ENCODE data around the gene PRM2.

GRCh38 chr16:11232302-11232851, 43.9 kb downstream of the PRM2 start:
- TF ChIP-seq, protein P1, sequence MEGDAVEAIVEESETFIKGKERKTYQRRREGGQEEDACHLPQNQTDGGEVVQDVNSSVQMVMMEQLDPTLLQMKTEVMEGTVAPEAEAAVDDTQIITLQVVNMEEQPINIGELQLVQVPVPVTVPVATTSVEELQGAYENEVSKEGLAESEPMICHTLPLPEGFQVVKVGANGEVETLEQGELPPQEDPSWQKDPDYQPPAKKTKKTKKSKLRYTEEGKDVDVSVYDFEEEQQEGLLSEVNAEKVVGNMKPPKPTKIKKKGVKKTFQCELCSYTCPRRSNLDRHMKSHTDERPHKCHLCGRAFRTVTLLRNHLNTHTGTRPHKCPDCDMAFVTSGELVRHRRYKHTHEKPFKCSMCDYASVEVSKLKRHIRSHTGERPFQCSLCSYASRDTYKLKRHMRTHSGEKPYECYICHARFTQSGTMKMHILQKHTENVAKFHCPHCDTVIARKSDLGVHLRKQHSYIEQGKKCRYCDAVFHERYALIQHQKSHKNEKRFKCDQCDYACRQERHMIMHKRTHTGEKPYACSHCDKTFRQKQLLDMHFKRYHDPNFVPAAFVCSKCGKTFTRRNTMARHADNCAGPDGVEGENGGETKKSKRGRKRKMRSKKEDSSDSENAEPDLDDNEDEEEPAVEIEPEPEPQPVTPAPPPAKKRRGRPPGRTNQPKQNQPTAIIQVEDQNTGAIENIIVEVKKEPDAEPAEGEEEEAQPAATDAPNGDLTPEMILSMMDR (IDR thresholded peaks at IDR 0.05), result no peak
- TF ChIP-seq RCOR1 (IDR thresholded peaks at IDR 0.05; ENCODE audit: low read length) (no peak), POLR2AphosphoS5 (IDR thresholded peaks at IDR 0.05; ENCODE audit: low read depth, low read length) (no peak), EZH2phosphoT487 (IDR thresholded peaks at IDR 0.05; ENCODE audit: borderline replicate concordance, low read depth) (no peak), TEAD4 (IDR thresholded peaks at IDR 0.05; ENCODE audit: borderline replicate concordance, insufficient read depth) (no peak), FOXM1 (IDR thresholded peaks at IDR 0.05; ENCODE audit: low read depth) (no peak), GABPA (IDR thresholded peaks at IDR 0.05; ENCODE audit: low read depth) (no peak)
- TF ChIP-seq, protein P2, sequence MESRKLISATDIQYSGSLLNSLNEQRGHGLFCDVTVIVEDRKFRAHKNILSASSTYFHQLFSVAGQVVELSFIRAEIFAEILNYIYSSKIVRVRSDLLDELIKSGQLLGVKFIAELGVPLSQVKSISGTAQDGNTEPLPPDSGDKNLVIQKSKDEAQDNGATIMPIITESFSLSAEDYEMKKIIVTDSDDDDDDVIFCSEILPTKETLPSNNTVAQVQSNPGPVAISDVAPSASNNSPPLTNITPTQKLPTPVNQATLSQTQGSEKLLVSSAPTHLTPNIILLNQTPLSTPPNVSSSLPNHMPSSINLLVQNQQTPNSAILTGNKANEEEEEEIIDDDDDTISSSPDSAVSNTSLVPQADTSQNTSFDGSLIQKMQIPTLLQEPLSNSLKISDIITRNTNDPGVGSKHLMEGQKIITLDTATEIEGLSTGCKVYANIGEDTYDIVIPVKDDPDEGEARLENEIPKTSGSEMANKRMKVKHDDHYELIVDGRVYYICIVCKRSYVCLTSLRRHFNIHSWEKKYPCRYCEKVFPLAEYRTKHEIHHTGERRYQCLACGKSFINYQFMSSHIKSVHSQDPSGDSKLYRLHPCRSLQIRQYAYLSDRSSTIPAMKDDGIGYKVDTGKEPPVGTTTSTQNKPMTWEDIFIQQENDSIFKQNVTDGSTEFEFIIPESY (IDR thresholded peaks at IDR 0.05; ENCODE audit: borderline replicate concordance, low read depth), result no peak

Data from SK-N-SH (cell line).